Gastroesophageal sphincter (tissue), 4 donors: ENCODE results near the gene C1QL1. TPM values are rescaled to one million over a fixed set of nuclear protein-coding genes. Genes with fewer than 3 reads are reported as not detected.

Experiments
- ATAC-seq: fragments of 150-250 bp; one replicate; pipeline ENCODE4 v1.9.1; 2016; ENCODE audit warnings: mild to moderate bottlenecking, moderate library complexity
- H3K27ac ChIP-seq, 4 donors: fragments of 200-600 bp; sonication (generic) in 3 of 4; 1 replicate in 3 of 4; 2 replicates in 1 of 4; pipeline ENCODE4 v1.5.1; 2016 to 2019
- H3K27me3 ChIP-seq: fragments of 200-600 bp; sonication (generic); one replicate; pipeline ENCODE4 v1.5.1; 2019
- H3K36me3 ChIP-seq, 2 donors: fragments of 200-600 bp; sonication (generic); one replicate each; pipeline ENCODE4 v1.5.1; 2019; ENCODE audit warnings: control low read depth in 1 of 2
- H3K4me1 ChIP-seq, 3 donors: fragments of 200-600 bp; sonication (generic); 1 replicate in 2 of 3; 2 replicates in 1 of 3; pipeline ENCODE4 v1.5.1; 2016 to 2019; ENCODE audit warnings: control low read depth in 2 of 3
- H3K4me3 ChIP-seq, 2 donors: fragments of 200-600 bp; sonication (generic); one replicate each; pipeline ENCODE4 v1.5.1; 2019; ENCODE audit warnings: mild to moderate bottlenecking in 1 of 2, moderate library complexity in 1 of 2
- H3K9me3 ChIP-seq, 3 donors: fragments of 200-600 bp; sonication (generic); one replicate each; pipeline ENCODE4 v1.5.1; 2017 to 2019; ENCODE audit warnings: control low read depth in 2 of 3
- CTCF ChIP-seq, 4 experiments: fragments of 200-600 bp in 2 of 4; fragments of 450-650 bp in 2 of 4; sonication (generic) in 1 of 4; IDR thresholded peaks; one replicate each; pipeline ENCODE4 v1.5.1; 2017 to 2019; ENCODE audit warnings: antibody characterized with exemption in 4 of 4, mild to moderate bottlenecking in 2 of 4, moderate library complexity in 2 of 4
- EP300 ChIP-seq: sonication (generic); formaldehyde crosslinking; IDR thresholded peaks from one replicate; pipeline ENCODE4 v1.6.1; 2017; ENCODE audit warnings: antibody characterized with exemption, mild to moderate bottlenecking
- POLR2A ChIP-seq, 2 donors: fragments of 450-650 bp; IDR thresholded peaks; one replicate each; pipeline ENCODE4 v1.6.1; 2017; ENCODE audit warnings: antibody characterized with exemption in 2 of 2, mild to moderate bottlenecking in 2 of 2, moderate library complexity in 1 of 2
- POLR2AphosphoS5 ChIP-seq: sonication (generic); formaldehyde crosslinking; IDR thresholded peaks from one replicate; pipeline ENCODE4 v1.6.1; 2017; ENCODE audit warnings: antibody characterized with exemption
- WGBS, 2 donors: methylation state at CpG; one replicate each; pipeline ENCODE4 v1.1.5; 2018; ENCODE audit warnings: low coverage in 1 of 2; 5-methylcytosine and 5-hydroxymethylcytosine counted together
- total RNA-seq, 4 donors: library from RNA; depleted of rRNA; stranded (reverse); fragments of >200 nt; gene quantifications; one replicate each; pipeline ENCODE4 v1.1.0, GENCODE V29; 2016

Gene C1QL1
- total RNA-seq, 4 donors from 2014 or later: 4.1 to 7.1 (median 5.0) TPM

GRCh38 chr17:44941712-44942331 is 26.3 kb downstream of the C1QL1 start:
- TF ChIP-seq POLR2A (IDR thresholded peaks at IDR 0.05): no peak
- no peak for TF ChIP-seq CTCF (IDR thresholded peaks at IDR 0.05)
- TF ChIP-seq EP300: no peak
- no peak for TF ChIP-seq POLR2AphosphoS5
- ATAC-seq: no peak
- Histone ChIP-seq H3K9me3 (no peaks in the 10 kb centered on the region), H3K4me3 (no peak overlapping the region), H3K27me3 (no peaks in the 10 kb centered on the region), H3K4me1 (no peaks in the 10 kb centered on the region), H3K27ac (no peak overlapping the region), H3K36me3 (no peaks in the 10 kb centered on the region)
- WGBS, 2 donors: 37 to 65% methylated on average over 2 to 4 of the region's 9 CpGs

- H3K4me3 ChIP-seq: no peak overlapping the region
- no peaks in the 10 kb centered on the region for H3K4me1 ChIP-seq
- H3K36me3 ChIP-seq: no peaks in the 10 kb centered on the region
- no peaks in the 10 kb centered on the region for H3K27me3 ChIP-seq
- no peak overlapping the region for H3K27ac ChIP-seq
- no peak for TF ChIP-seq POLR2A (IDR thresholded peaks at IDR 0.05)
- no peak for TF ChIP-seq POLR2AphosphoS5
- TF ChIP-seq EP300: no peak
- TF ChIP-seq CTCF (IDR thresholded peaks at IDR 0.05): no peak
- no peak for ATAC-seq
- WGBS, 2 donors: 32 to 70% methylated on average over 1 of the region's 1 CpG
- no peaks in the 10 kb centered on the region for H3K9me3 ChIP-seq
Observed at GRCh38 chr17:44940768-44941167, 27.3 kb downstream of the C1QL1 start.

- Histone ChIP-seq H3K4me3 (no peak overlapping the region), H3K36me3 (no peaks in the 10 kb centered on the region), H3K4me1 (no peaks in the 10 kb centered on the region), H3K9me3 (no peaks in the 10 kb centered on the region), H3K27ac (no peak overlapping the region), H3K27me3 (no peaks in the 10 kb centered on the region)
- ATAC-seq: no peak
- TF ChIP-seq POLR2AphosphoS5 (no peak), CTCF (IDR thresholded peaks at IDR 0.05) (no peak), POLR2A (IDR thresholded peaks at IDR 0.05) (no peak), EP300 (no peak)
- WGBS, 2 donors: 36 to 50% methylated on average over 4 of the region's 4 CpGs
Observed at GRCh38 chr17:44940317-44940716, 27.8 kb downstream of the C1QL1 start.

GRCh38 chr17:44935116-44935515 is 33.0 kb downstream of the C1QL1 start:
- TF ChIP-seq CTCF (IDR thresholded peaks at IDR 0.05): no peak
- no peak for TF ChIP-seq POLR2AphosphoS5
- no peak for TF ChIP-seq EP300
- no peak for TF ChIP-seq POLR2A (IDR thresholded peaks at IDR 0.05)
- no peak for ATAC-seq
- Histone ChIP-seq H3K4me1 (no peaks in the 10 kb centered on the region), H3K36me3 (no peaks in the 10 kb centered on the region), H3K27me3 (no peaks in the 10 kb centered on the region), H3K27ac (no peak overlapping the region), H3K9me3 (no peaks in the 10 kb centered on the region), H3K4me3 (no peak overlapping the region)
- 86% methylated on average over 5 of the region's 9 CpGs; no CpG with 5 or more reads in 1 of the 2 donors for WGBS, 2 donors

GRCh38 chr17:44934745-44935105 is 33.4 kb downstream of the C1QL1 start:
- ATAC-seq: no peak
- 100% methylated on average over 2 of the region's 10 CpGs; no CpG with 5 or more reads in 1 of the 2 donors for WGBS, 2 donors
- Histone ChIP-seq H3K4me1 (no peaks in the 10 kb centered on the region), H3K9me3 (no peaks in the 10 kb centered on the region), H3K36me3 (no peaks in the 10 kb centered on the region), H3K27ac (no peak overlapping the region), H3K27me3 (no peaks in the 10 kb centered on the region), H3K4me3 (no peak overlapping the region)
- TF ChIP-seq POLR2A (IDR thresholded peaks at IDR 0.05) (no peak), POLR2AphosphoS5 (no peak), CTCF (IDR thresholded peaks at IDR 0.05) (no peak), EP300 (no peak)
